ENCODE data around the gene FBXO41. TPM values are rescaled to one million over a fixed set of nuclear protein-coding genes. Genes with fewer than 3 reads are reported as not detected.

FBXO41 gene
- total RNA-seq, 8 experiments from 2014 or later, result 3.9 to 7.6 (median 5.6) TPM

- WGBS, 10 experiments, result 40 to 90% (median 79%) methylated on average over 1 to 2 of the region's 3 CpGs; no CpG with 5 or more reads in 2 of the 10 experiments
- ATAC-seq (replicated peaks in 6 of 8), result no peak
- no peak overlapping the region for H3K4me3 ChIP-seq
- in situ Hi-C loops (cut with MboI; ENCODE audit: low pct_unique_long_range_greater_than_20kb in 2 of 9, low sequenced_read_pairs in 9 of 9, unreplicated experiment in 9 of 9), result no loop called here
- peaks cover 6 to 14% of the 10 kb centered on the region in 2 donors for H3K4me1 ChIP-seq (replicated peaks in 1 of 2)
- no peak overlapping the region for H3K27ac ChIP-seq
Measured at GRCh38 chr2:73239776-73240175, 44.5 kb downstream of the FBXO41 start.

- WGBS, 10 experiments, result 83 to 100% (median 94%) methylated on average over 1 of the region's 1 CpG; no CpG with 5 or more reads in 4 of the 10 experiments
- in situ Hi-C loops (cut with MboI; ENCODE audit: low pct_unique_long_range_greater_than_20kb in 2 of 9, low sequenced_read_pairs in 9 of 9, unreplicated experiment in 9 of 9), result no loop called here
- Histone ChIP-seq H3K4me1 (replicated peaks in 1 of 2) (peaks cover 6 to 14% of the 10 kb centered on the region in 2 donors), H3K27ac (no peak overlapping the region), H3K4me3 (no peak overlapping the region)
- no peak for ATAC-seq (replicated peaks in 6 of 8)
Measured at GRCh38 chr2:73238976-73239375, 45.3 kb downstream of the FBXO41 start.

GRCh38 chr2:73238149-73238548 is 46.1 kb downstream of the FBXO41 start:
- no peak overlapping the region for H3K4me3 ChIP-seq
- 27 to 96% (median 60%) methylated on average over 1 to 3 of the region's 3 CpGs; no CpG with 5 or more reads in 1 of the 10 experiments for WGBS, 10 experiments
- H3K4me1 ChIP-seq (replicated peaks in 1 of 2), result peaks cover 6 to 14% of the 10 kb centered on the region in 2 donors
- ATAC-seq (replicated peaks in 6 of 8), result no peak
- peak overlapping the region in 1 of 2 donors; percentile 64 for H3K27ac ChIP-seq
- in situ Hi-C loops (cut with MboI; ENCODE audit: low pct_unique_long_range_greater_than_20kb in 2 of 9, low sequenced_read_pairs in 9 of 9, unreplicated experiment in 9 of 9), result no loop called here

GRCh38 chr2:73237168-73237567 is 47.1 kb downstream of the FBXO41 start:
- in situ Hi-C loops (cut with MboI; ENCODE audit: low pct_unique_long_range_greater_than_20kb in 2 of 9, low sequenced_read_pairs in 9 of 9, unreplicated experiment in 9 of 9), result no loop called here
- no peak overlapping the region for H3K4me3 ChIP-seq
- ATAC-seq (replicated peaks in 6 of 8), result no peak
- no peak overlapping the region for H3K27ac ChIP-seq
- 20 to 100% (median 40%) methylated on average over 1 of the region's 1 CpG; no CpG with 5 or more reads in 7 of the 10 experiments for WGBS, 10 experiments
- peaks cover 8 to 14% of the 10 kb centered on the region in 2 donors for H3K4me1 ChIP-seq (replicated peaks in 1 of 2)

- no peak overlapping the region for H3K27ac ChIP-seq
Measured at GRCh38 chr2:73235315-73236028, 48.8 kb downstream of the FBXO41 start.

DNA sequence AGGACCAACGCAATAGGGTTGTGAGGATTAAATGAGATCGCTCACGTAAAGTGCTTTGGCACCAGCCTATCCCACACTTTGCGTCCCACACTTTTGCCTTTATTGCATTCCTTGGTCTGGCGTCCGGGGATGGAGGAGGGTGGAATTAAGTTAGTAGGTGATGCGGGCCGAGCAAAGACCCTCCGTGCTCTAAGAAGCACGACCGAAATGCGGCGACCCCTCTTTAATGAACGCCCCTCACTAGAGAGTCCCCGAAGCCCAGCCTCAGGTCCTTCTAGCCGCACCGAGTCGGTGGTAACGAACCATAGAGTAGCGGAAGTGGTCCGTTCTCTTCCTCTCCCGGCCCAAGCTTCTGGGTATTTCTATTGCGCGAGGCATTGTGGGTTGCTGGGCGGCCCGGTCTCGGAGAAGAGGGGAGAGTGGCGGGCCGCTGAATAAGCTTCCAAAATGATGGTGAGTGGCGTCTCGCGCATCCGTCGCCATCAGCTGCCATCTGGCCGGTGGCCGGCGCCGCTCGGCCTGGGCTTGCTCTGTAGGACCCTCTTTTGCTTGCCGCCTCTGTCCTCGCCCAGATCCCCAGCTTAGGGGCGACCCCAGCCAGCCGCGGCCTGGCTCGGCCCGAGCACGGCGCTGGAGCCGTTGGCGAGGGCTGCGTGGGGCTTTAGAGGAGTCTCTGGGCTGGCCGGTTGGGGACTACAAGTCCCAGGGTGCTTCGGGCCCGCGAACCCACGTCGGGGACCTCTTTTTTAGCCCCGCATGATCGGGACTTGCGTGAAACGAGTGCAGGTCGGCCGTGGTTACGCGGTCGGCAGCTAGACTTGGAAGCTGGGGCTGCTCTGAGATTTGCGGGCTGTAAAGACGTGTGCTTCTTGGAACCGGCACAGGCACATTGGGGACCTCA is 50.1 kb downstream of the FBXO41 start, which contains the start of gene CCT7:
Gene CCT7, plus strand, starts transcription at position 377 of the 901 bp plus-strand sequence. Its CDS starts 71 bp downstream, at position 448.
- H3K27ac ChIP-seq, result peak within 1 kb of the TSS; percentile 84 to 90
- peak within 1 kb of the TSS; percentile 75 to 97 (median 86) for H3K4me3 ChIP-seq
- WGBS, 10 experiments, result 0 to 4% (median 1%) methylated on average over 1 to 43 of the region's 69 CpGs; no CpG with 5 or more reads in 1 of the 10 experiments
- peak; percentile 50 to 69 (median 55) for ATAC-seq (replicated peaks in 6 of 8)
- peaks cover 8 to 14% of the 10 kb centered on the region in 2 donors for H3K4me1 ChIP-seq (replicated peaks in 1 of 2)
- in situ Hi-C loops (cut with MboI; ENCODE audit: low pct_unique_long_range_greater_than_20kb in 2 of 9, low sequenced_read_pairs in 9 of 9, unreplicated experiment in 9 of 9), result no loop called here

More at GRCh38 chr2:73235315-73236028, 48.8 kb downstream of the FBXO41 start:
- Histone ChIP-seq H3K4me3 (peak overlapping the region; percentile 75 to 97 (median 86)), H3K4me1 (replicated peaks in 1 of 2) (peaks cover 8 to 14% of the 10 kb centered on the region in 2 donors)
- ATAC-seq (replicated peaks in 6 of 8), result no peak
- 53 to 80% (median 64%) methylated on average over 3 to 10 of the region's 11 CpGs; no CpG with 5 or more reads in 1 of the 10 experiments for WGBS, 10 experiments
- in situ Hi-C loops (cut with MboI; ENCODE audit: low pct_unique_long_range_greater_than_20kb in 2 of 9, low sequenced_read_pairs in 9 of 9, unreplicated experiment in 9 of 9), result no loop called here

- ATAC-seq (replicated peaks in 6 of 8), result peak; percentile 81 to 91 (median 88)
- Histone ChIP-seq H3K27ac (peak within 1 kb of the TSS; percentile 84 to 90), H3K4me3 (peak within 1 kb of the TSS; percentile 75 to 97 (median 86)), H3K4me1 (replicated peaks in 1 of 2) (peaks cover 8 to 14% of the 10 kb centered on the region in 2 donors)
- 0% methylated on average over 3 to 15 of the region's 67 CpGs; no CpG with 5 or more reads in 4 of the 10 experiments for WGBS, 10 experiments
- in situ Hi-C loops (cut with MboI; ENCODE audit: low pct_unique_long_range_greater_than_20kb in 2 of 9, low sequenced_read_pairs in 9 of 9, unreplicated experiment in 9 of 9), result no loop called here
Measured at GRCh38 chr2:73233154-73233931, 50.9 kb downstream of the FBXO41 start, which contains the start of gene PRADC1. Gene PRADC1 (minus strand): TSS chr2:73233239. CDS start chr2:73233160, 79 bp downstream.

DNA sequence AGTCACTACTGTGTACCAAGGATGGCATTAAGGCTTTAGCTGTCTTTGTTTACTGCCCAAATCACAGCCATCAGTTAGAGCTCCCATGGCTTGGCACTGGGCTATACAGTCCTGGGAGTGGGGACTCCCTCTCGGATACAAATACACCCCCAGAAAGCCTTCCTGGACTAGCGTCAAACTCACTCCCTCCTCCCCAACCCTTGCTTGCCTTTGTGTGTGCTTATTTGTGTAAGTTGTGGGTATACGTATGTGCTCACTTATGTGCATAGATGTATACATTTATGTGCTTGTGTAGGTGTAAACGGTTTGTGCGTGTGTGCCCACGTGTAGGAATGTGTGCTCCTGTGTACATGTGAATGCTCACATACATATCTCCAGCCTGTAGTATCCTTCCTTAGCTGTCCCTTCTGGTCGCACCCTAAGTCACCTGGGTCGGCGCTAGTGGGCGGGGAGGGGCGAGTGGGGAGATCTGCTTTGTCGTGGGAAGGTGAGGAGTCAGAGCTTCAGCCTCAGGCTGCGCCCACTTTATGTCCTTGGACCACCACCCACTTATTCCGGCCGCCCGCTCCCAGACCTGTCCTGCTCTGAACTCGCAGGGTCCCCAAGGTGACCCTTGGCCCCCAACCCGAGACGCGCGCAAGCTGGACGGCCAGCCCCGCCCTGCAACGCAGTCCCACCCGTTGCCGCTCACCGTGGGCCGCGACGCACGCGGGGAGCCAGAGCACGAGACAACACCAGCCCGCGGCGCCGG is 51.7 kb downstream of the FBXO41 start:
- ATAC-seq (replicated peaks in 6 of 8), result peak in 5 of 8 experiments; percentile 0 to 4 (median 1)
- Histone ChIP-seq H3K27ac (peak overlapping the region; percentile 3 to 63), H3K4me3 (peak overlapping the region; percentile 54 to 87 (median 82)), H3K4me1 (replicated peaks in 1 of 2) (peaks cover 8% of the 10 kb centered on the region in 2 donors)
- 0 to 40% (median 14%) methylated on average over 1 to 15 of the region's 37 CpGs; no CpG with 5 or more reads in 4 of the 10 experiments for WGBS, 10 experiments
- in situ Hi-C loops (cut with MboI; ENCODE audit: low pct_unique_long_range_greater_than_20kb in 2 of 9, low sequenced_read_pairs in 9 of 9, unreplicated experiment in 9 of 9), result no loop called here

GRCh38 chr2:73228631-73229030 is 55.6 kb downstream of the FBXO41 start:
- no peak for ATAC-seq (replicated peaks in 6 of 8)
- Histone ChIP-seq H3K27ac (no peak overlapping the region), H3K4me1 (replicated peaks in 1 of 2) (peaks cover 0 to 2% of the 10 kb centered on the region in 2 donors), H3K4me3 (no peak overlapping the region)
- in situ Hi-C loops (cut with MboI; ENCODE audit: low pct_unique_long_range_greater_than_20kb in 2 of 9, low sequenced_read_pairs in 9 of 9, unreplicated experiment in 9 of 9), result no loop called here
- 40 to 100% (median 91%) methylated on average over 1 to 6 of the region's 14 CpGs; no CpG with 5 or more reads in 2 of the 10 experiments for WGBS, 10 experiments

DNA sequence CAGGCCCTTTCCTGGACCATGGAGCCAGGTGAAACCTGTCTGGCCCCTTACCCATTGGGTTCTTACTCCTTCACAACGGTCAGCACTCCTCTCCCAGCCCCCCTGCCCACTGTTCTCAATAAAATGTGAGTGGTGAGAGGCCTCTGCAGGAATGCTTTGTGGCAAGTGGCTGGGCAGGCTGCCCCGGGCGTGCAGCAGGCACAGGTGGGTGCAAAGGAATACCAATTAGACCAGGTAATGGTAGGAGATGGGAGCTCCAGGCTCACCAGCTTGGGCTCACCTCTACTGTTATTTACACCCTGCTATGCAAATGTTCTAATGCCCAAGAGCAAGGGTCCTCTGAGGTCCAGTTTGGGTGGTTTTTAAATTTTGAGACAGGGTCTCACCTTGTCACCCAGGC is 57.2 kb downstream of the FBXO41 start:
- WGBS, 10 experiments, result 58 to 87% (median 73%) methylated on average over 1 to 3 of the region's 3 CpGs; no CpG with 5 or more reads in 6 of the 10 experiments
- Histone ChIP-seq H3K4me3 (no peak overlapping the region), H3K27ac (no peak overlapping the region), H3K4me1 (replicated peaks in 1 of 2) (no peaks in the 10 kb centered on the region)
- ATAC-seq (replicated peaks in 6 of 8), result no peak
- in situ Hi-C loops (cut with MboI; ENCODE audit: low pct_unique_long_range_greater_than_20kb in 2 of 9, low sequenced_read_pairs in 9 of 9, unreplicated experiment in 9 of 9), result no loop called here

DNA sequence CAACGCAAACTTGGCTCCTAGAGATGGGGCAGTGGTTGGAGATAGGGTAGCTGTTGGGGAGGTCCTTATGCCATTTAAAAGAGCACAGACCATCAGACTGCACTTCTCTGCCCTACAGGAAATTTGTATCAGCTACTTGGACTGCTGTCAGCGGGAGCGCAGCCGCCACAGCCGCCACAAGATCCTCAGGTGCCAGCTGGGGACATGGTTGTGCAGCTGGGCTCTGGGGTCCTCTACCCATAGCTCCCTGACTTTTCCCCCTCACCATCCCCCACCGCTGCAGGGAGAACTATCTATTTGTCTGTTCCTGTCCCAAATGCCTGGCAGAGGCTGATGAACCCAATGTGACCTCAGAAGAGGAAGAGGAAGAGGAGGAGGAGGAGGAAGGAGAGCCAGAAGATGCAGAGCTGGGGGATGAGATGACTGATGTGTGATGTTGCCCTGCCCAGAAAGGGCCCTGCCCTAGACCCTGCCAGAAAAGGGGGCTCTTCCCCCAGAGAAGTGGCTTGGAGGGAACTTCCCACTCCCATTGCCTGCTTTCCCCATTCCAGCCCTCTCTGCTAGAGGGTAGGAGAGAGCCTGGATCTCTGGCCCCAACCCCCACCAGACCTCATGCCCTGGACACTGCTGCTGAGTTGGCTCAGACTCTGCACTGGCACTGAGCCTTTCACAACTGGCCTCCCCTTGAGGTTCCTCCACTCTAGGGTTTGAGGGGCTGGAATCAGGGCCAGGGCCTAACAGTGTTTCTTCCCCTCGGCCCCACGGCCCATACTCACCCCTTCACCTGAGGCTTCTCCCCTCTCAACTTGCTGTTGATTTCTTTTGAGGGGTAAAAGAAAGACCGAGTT is 58.5 kb downstream of the FBXO41 start:
- Histone ChIP-seq H3K4me1 (replicated peaks in 1 of 2) (no peaks in the 10 kb centered on the region), H3K4me3 (no peak overlapping the region), H3K27ac (no peak overlapping the region)
- in situ Hi-C loops (cut with MboI; ENCODE audit: low pct_unique_long_range_greater_than_20kb in 2 of 9, low sequenced_read_pairs in 9 of 9, unreplicated experiment in 9 of 9), result no loop called here
- 75 to 100% (median 84%) methylated on average over 1 to 6 of the region's 9 CpGs; no CpG with 5 or more reads in 5 of the 10 experiments for WGBS, 10 experiments
- ATAC-seq (replicated peaks in 6 of 8), result peak in 3 of 8 experiments; percentile 6 to 28 (median 18)
